Nephron progenitor cell (in vitro differentiated cells): ENCODE measurements around the gene TBCK.

Source experiments
- DNase-seq: peaks from one replicate; pipeline ENCODE4 v3.0.0; 2021
- H3K27ac Mint-ChIP-seq: 2 replicates; pipeline ENCODE4 v1.8.0; 2021; ENCODE audit warnings: mild to moderate bottlenecking, moderate library complexity, mixed read lengths
- H3K27me3 Mint-ChIP-seq: 2 replicates; pipeline ENCODE4 v1.8.0; 2021; ENCODE audit warnings: mild to moderate bottlenecking, low read depth, mixed read lengths; ENCODE audit not compliant: poor library complexity
- H3K36me3 Mint-ChIP-seq: 2 replicates; pipeline ENCODE4 v1.8.0; 2021; ENCODE audit warnings: low read depth, mixed read lengths
- H3K4me1 Mint-ChIP-seq: 2 replicates; pipeline ENCODE4 v1.8.0; 2021; ENCODE audit warnings: mixed read lengths
- H3K4me3 Mint-ChIP-seq: 2 replicates; pipeline ENCODE4 v1.8.0; 2021; ENCODE audit warnings: mild to moderate bottlenecking, moderate library complexity, mixed read lengths
- H3K9me3 Mint-ChIP-seq: 2 replicates; pipeline ENCODE4 v1.8.0; 2021; ENCODE audit warnings: mild to moderate bottlenecking, moderate library complexity, mixed read lengths
- TF ChIP-seq, protein P1 (sequence below): fragments of 200-600 bp; sonication (generic); IDR thresholded peaks from 2 replicates; pipeline ENCODE4 v1.5.0; 2021; ENCODE audit warnings: antibody characterized with exemption

The TBCK gene

GRCh38 chr4:106355193-106355592 lies 39.2 kb upstream of the TBCK start:
- Mint-ChIP-seq H3K27ac (no peak overlapping the region), H3K4me3 (no peak overlapping the region), H3K27me3 (no peaks in the 10 kb centered on the region), H3K9me3 (no peaks in the 10 kb centered on the region), H3K36me3 (peaks cover 4% of the 10 kb centered on the region), H3K4me1 (peaks cover 6% of the 10 kb centered on the region)
- TF ChIP-seq, protein P1, sequence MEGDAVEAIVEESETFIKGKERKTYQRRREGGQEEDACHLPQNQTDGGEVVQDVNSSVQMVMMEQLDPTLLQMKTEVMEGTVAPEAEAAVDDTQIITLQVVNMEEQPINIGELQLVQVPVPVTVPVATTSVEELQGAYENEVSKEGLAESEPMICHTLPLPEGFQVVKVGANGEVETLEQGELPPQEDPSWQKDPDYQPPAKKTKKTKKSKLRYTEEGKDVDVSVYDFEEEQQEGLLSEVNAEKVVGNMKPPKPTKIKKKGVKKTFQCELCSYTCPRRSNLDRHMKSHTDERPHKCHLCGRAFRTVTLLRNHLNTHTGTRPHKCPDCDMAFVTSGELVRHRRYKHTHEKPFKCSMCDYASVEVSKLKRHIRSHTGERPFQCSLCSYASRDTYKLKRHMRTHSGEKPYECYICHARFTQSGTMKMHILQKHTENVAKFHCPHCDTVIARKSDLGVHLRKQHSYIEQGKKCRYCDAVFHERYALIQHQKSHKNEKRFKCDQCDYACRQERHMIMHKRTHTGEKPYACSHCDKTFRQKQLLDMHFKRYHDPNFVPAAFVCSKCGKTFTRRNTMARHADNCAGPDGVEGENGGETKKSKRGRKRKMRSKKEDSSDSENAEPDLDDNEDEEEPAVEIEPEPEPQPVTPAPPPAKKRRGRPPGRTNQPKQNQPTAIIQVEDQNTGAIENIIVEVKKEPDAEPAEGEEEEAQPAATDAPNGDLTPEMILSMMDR, result no peak
- no peak for DNase-seq

- no peaks in the 10 kb centered on the region for H3K9me3 Mint-ChIP-seq
- DNase-seq, result no peak
- TF ChIP-seq, protein P1, result no peak
- H3K36me3 Mint-ChIP-seq, result peaks cover 10% of the 10 kb centered on the region
- H3K4me1 Mint-ChIP-seq, result peaks cover 6% of the 10 kb centered on the region
- H3K27ac Mint-ChIP-seq, result no peak overlapping the region
- H3K4me3 Mint-ChIP-seq, result no peak overlapping the region
- H3K27me3 Mint-ChIP-seq, result no peaks in the 10 kb centered on the region
These were observed 37.8 kb upstream of the TBCK start for GRCh38 chr4:106353786-106354185.

DNA sequence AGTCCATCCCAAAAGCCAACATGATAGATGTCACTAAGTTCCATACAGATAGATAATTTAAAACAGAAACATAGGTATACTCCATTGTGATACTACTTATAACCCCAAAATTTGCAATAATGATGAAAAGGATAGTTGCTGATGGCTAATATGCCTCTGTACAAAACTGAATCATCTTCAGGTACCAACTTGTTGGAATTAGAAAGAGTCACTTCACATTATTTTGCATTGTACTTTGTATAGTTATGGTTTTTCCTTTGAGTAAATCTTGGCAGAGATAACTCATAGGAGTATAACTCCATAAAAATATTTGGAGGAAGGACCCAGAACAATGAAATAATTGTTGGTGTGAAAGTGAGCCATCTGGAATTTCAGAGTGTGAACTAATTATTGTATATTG lies 35.0 kb upstream of the TBCK start:
- H3K9me3 Mint-ChIP-seq, result no peaks in the 10 kb centered on the region
- H3K27ac Mint-ChIP-seq, result no peak overlapping the region
- peaks cover 25% of the 10 kb centered on the region for H3K36me3 Mint-ChIP-seq

GRCh38 chr4:106347167-106347566 lies 31.2 kb upstream of the TBCK start:
- Mint-ChIP-seq H3K4me1 (no peaks in the 10 kb centered on the region), H3K4me3 (no peak overlapping the region), H3K36me3 (peaks cover 36% of the 10 kb centered on the region), H3K27me3 (no peaks in the 10 kb centered on the region), H3K9me3 (peaks cover 3% of the 10 kb centered on the region), H3K27ac (no peak overlapping the region)
- DNase-seq, result no peak
- TF ChIP-seq, protein P1, result no peak

More for the DNA sequence above, 35.0 kb upstream of the TBCK start:
- peaks cover 6% of the 10 kb centered on the region for H3K4me1 Mint-ChIP-seq
- TF ChIP-seq, protein P1, result no peak
- H3K27me3 Mint-ChIP-seq, result no peaks in the 10 kb centered on the region
- H3K4me3 Mint-ChIP-seq, result no peak overlapping the region
- no peak for DNase-seq

GRCh38 chr4:106344647-106344970 lies 28.6 kb upstream of the TBCK start:
- Mint-ChIP-seq H3K27me3 (no peaks in the 10 kb centered on the region), H3K36me3 (peaks cover 55% of the 10 kb centered on the region), H3K4me3 (no peak overlapping the region), H3K4me1 (no peaks in the 10 kb centered on the region), H3K9me3 (peaks cover 27% of the 10 kb centered on the region), H3K27ac (no peak overlapping the region)
- TF ChIP-seq, protein P1, result no peak
- DNase-seq, result no peak

DNA sequence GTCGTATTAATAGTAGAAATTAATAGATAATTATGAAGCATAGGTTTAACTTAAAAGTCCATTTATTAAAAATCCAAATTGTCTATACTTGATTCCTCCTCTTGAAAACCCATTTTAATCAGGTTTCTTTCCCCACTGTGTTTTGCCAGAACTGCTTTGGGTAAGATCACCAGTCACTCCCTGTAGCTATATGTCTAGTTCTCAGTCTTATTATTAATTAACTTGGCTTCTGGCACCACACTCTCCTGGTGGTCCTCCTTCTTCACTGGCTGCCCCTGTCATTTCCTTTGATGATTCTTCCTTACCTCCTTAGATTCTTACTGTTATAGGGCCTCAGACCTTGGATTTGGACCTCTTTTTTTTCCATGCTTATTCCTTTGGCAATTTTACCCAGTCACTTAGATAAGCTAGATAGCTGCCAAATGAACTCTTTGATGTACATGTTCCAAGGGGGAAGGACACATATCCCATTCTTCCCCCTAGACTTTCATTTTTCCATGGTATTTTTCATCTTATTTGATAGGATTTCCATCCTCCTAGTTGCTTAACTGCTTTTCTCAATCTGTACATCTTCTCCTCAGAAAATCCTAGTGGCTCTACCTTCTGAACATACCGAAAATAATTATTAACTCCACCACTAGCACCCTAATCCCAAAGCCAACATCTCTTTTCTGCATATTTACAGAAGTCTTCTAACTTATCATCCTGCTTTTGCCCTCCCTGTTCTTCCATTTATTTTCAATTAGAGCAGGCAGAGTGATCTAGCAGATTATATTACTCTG lies 28.0 kb upstream of the TBCK start:
- H3K9me3 Mint-ChIP-seq, result peaks cover 32% of the 10 kb centered on the region
- H3K27ac Mint-ChIP-seq, result no peak overlapping the region
- no peaks in the 10 kb centered on the region for H3K4me1 Mint-ChIP-seq
- H3K27me3 Mint-ChIP-seq, result no peaks in the 10 kb centered on the region
- peaks cover 58% of the 10 kb centered on the region for H3K36me3 Mint-ChIP-seq
- DNase-seq, result no peak
- H3K4me3 Mint-ChIP-seq, result no peak overlapping the region
- TF ChIP-seq, protein P1, result no peak
